Stimulated activated CD8-positive, alpha-beta memory T cell treated with anti-CD3 and anti-CD28 coated beads, Interleukin-12 subunit alpha, Interleukin-12 subunit beta, amount 100 ng/mL, for 24 hours (primary cell): Measurements from ENCODE around the gene TIAM2.
"Not testable (repeated sequence)": the region's sequence is repeated elsewhere in the genome, so short reads cannot be mapped to it uniquely, and the experiment has no call there.

Experiments
- DNase-seq: peaks from one replicate; pipeline ENCODE4 v3.0.0-alpha.2; 2020; ENCODE audit errors: extremely low read depth

The TIAM2 gene

DNA sequence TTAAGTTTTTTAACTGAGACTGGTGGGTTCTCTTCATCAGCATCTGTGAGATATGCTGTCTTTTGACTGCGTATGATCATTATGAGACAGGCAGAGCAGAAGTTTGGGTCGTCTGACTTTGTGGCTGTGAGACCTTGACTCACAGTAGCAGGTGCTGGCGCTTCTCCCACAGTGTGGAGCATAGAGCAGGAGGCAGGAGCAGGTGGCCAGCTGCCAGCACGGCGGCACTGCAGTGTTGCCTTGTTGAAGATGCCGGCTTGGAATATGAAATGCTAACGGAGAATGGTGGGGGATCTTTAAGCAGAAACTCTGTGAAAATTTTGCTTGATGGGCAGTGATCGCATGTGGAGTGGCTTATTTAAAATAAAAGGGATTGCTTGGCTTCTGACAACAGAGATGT, 105.0 kb downstream of the TIAM2 start:
- no peak for DNase-seq

DNA sequence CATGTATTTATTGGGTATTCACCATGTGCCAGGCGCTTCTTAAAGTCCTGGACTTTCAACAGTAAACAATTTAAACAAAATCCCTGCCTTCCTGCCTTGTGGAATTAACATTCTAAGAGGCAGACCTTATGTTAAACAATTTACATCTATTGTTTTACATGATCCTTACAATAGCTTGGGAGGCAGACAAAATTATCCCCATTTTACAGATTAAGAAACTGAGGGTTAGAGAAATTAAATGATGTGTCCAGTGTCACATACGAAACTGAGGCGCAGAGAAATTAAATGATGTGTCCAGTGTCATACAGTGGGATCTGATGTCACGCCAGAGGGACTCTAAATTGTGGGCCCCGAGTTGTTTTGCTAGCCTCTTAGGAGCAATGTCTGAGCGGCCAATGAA, 105.5 kb downstream of the TIAM2 start:
- DNase-seq = no peak

DNA sequence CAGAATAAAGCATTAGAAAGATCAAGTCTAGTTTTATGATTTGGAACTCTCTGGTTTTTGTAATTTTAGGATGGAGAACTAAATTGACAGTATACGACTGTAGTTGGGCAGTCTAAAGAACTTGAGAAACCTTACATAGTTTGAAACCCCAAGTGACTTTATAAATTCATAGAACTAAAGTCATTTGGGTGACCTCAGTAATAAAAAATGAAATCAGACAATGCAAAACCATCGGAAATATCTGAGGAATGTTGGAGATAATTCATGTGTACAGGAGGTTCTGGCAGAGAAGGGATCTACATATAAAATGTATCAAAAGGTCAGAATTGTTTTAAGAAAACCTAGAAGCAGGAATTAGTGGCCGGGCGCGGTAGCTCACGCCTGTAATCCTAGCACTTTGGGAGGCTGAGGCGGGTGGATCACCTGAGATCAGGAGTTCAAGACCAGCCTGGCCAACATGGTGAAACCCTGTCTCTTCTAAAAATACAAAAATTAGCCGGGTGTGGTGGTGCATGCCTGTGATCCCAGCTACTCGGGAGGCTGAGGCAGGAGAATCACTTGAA, 108.0 kb downstream of the TIAM2 start:
- not testable (repeated sequence) for DNase-seq

DNA sequence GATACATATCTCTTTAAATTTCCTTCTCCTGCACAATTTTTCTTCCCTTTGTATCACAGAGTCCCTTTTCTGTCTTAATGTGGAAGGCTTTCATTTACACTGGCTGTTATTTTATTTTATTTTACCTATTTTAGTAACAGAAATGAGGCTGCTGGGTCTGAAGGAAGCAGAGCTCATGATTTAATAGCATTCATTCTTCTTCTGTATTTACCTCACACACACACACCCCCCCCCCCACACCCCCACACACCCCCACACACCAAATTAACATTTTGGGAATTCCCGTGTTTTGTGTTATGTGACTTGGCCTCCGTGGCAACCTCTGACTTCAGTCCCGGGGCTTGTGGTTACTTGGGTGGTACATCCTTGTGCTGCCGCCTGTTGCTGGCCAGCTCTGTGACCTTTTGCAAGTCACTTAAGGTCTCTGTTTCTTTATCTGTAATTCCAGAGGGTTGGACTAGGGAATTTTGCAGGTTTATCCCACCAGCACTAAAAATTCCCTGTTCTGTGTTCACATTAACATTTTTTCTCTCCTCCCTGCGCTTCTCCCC, 108.8 kb downstream of the TIAM2 start:
- no peak for DNase-seq

DNA sequence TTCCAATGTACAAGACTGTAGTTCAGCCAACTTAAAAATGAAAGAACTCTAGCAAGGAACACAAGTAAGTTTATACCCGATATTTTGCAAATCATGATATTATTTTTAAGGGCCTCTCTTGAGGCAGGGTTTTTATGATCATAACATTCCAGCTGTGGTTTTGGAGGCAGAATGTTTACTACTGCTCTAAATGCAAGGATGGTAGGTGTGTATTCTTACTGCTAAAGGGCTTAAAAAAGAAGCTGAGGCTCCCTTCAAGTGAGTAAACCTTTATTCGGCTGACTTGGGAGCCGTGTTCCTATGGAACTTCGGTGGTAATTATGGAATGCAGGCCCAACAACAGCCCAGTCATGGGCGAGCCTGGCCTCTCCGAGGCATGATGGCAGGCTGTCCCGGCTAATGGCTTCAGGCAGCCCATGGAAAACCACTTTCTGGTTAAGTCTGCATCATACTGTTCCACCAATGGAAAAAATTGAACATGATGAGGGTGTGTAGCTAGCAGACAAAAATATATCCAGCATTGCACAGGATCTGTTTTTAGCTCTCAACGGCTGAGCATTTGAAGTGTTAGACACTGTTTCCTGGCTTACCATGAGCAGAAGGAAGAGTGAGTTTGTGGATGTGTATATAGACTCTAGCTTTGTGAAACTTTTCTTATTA, 111.5 kb downstream of the TIAM2 start:
- DNase-seq = no peak

DNA sequence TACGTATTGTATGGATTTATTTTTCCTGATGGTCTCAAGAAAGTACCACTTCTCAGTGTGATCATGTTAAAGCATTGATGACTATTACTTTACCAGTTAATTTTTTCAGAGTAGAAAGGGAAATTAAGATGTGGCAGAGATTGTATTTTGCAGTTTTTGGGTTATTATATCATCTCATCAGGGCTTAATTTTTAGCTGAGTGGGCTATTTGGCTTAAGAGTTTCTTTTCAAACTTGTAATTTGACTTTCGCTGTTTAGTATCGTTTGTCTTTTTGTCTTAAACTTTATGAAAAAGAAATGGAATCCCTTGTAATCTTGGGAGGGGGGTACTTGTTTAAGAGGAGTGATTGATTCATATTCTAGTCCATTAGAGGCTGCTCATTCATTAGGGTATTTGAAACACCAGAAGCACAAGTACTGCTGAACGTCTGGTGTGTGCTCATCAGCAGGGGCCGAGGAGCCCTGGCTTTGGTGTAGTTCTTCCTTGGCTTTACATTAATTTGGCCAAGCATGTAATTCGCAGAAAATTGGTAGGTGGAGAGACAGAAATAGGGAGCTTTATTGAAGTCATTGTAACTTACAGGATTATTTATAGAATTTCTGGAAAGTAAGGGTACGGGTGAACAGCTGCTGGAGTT, 112.4 kb downstream of the TIAM2 start:
- DNase-seq = no peak

DNA sequence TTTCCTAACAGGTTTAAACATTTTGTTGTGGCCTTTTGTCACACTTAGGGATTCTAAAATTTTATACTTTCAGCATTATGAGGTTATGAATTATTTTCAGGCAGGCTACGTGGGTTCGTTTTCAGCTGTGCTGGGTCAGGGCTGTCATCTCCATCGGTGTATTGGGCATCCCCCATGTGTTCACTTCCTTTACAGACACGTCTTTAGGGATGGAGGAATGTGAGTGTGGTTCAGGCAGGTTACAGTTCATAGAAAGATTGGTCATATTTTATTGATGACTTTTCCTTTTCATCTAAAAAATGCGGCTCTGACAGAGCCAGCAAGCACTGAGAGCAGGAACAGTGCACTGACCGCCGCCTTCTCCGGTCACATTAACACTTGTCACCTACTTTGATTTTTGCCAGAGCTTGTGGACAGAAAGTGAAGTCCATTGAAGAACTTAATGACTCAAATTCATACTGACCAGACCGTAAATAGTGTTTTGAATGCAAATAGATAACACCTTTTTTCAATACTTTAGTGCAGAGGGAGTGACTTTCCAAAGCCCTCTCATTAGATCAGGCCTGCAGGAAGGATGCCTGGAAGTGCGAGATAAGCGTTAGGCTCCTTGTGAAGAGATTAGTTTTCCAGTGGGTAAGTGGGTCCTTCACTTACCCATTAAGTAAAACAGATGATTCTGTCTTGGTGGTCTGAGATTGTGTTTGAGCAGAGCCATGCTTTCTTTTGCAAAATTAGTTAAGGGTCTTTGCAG, 113.1 kb downstream of the TIAM2 start:
- no peak for DNase-seq

DNA sequence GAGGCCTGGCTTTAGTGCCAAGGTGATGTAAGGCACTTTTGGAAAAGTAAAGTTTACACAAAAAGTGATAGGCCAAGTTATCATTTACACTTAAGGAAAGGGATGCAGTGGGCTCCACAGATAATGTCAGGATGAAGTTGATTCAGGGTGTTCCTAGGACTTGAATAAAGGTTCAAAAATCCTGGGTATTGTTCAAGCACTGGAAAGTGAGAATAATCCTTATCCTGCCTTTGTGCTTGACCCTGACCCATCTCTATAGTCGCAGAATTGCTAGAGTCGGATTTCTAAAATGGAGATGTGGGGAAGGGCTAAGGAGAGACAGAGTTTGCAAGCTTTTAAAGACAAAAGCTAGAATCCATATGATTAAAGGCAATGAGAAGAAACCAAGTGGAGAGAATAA, 115.6 kb downstream of the TIAM2 start:
- DNase-seq = no peak

DNA sequence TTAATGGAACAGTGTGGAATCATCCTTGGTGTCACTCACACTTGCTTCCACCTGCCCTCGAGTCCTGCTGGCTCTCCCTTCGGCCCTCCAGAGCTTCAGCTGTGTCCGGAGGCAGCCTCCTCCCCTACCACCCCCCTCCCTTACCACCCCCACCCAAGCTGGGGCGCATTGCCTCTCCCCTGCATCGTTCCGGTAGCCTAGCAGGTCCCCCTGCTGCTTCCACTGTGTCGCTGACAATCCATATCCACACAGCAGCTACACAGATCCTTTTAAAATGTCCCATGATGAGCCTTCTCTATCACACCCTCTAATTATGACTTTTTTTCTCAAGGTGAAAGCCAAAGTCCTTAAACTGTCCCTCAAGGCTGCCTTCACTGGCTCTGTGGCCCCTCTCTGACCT, 117.6 kb downstream of the TIAM2 start:
- DNase-seq = no peak

DNA sequence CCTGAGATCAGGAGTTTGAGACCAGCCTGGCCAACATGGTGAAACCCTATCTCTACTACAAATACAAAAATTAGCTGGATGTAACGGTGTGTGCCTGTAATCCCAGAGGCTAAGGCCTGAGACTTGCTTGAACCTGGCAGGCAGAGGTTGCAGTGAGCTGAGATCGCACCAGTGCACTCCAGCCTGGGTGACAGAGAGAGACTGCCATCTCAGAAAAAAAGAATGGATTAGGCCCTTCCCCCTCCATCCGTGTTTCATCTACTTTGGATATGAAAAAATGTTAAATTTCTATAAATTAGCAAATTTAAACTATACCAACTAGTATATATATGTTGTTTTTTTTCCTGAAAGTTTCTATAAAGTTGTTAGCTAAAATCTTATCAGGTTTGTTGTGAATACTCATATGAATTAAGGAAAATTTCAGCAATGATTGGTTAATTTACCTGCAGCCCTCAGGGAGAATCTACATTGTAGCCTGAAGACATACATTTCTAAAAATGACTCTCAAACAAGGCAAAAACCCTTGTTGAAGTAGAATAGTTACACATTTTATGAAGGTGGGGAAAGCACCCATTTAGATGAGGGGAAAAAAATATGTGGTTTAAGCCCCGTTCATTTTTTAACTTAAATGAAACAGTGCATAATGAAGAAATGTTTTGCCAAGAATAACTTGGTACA, 120.9 kb downstream of the TIAM2 start:
- no peak for DNase-seq

DNA sequence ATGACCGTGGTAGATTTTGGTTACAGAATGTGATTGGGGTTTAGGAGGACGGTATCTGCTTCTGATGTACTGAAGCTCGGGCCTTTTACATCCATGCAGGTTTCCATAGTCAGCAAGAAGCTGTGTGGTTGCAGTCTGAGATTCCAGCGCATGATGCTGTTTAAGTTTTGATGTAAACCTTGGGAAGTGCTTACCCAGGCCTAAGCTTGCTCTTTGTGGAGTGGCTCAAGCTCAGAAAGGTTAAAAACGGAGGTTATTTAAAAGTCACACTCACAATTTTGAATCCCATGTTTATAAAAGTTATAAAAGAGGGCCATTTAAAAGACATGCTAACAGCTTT, 121.4 kb downstream of the TIAM2 start:
- DNase-seq = no peak

DNA sequence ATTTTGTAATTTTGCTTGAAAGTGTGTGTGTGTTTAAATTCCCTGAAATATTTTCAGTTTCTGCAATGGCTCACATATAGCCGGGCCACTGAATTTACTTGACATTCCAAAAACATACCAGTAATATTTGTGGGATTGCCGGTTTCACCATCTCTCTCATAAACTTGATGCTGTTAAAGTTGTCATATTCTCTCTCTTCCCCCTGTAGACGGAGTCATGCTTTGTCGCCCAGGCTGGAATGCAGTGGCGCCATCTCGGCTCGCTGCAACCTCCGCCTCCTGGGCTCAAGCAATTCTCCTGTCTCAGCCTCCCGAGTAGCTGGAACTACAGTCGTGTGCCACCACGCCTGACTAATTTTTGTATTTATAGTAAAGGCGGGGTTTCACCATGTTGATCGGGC, 122.1 kb downstream of the TIAM2 start:
- no peak for DNase-seq

DNA sequence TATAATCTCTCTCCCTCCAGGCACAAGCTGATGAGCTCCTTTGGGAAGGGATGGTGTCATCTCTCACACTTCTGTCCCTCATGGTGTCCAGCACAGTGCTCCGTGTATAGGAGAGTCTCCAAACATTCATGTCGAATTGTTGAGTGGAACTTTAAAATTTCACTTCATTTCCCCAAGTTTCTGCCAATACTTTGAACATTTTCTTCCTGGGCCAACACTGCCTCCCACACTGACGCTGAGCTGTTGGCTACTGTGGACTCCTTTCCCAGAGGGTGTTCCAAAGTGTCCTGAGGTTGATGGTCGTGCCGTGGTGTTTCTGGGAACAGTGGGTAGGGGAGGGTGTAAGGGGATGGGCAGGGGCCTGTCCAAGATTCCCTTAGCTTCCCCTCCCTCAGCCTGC, 122.7 kb downstream of the TIAM2 start:
- DNase-seq = no peak

DNA sequence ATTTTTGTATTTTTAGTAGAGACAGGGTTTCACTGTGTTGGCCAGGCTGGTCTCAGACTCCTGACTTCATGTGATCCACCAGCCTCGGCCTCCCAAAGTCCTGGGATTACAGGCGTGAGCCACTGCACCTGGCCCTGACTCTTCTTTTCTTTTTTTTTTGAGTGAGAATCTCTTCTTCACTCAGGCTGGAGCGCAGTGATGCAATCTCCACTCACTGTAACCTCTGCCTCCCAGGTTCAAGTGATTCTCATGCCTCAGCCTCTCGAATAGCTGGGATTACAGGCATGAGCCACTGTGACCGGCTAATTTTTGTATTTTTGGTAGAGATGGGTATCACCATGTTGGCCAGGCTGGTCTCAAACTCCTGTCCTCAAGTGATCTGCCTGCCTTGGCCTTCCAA, 124.1 kb downstream of the TIAM2 start:
- DNase-seq = not testable (repeated sequence)

DNA sequence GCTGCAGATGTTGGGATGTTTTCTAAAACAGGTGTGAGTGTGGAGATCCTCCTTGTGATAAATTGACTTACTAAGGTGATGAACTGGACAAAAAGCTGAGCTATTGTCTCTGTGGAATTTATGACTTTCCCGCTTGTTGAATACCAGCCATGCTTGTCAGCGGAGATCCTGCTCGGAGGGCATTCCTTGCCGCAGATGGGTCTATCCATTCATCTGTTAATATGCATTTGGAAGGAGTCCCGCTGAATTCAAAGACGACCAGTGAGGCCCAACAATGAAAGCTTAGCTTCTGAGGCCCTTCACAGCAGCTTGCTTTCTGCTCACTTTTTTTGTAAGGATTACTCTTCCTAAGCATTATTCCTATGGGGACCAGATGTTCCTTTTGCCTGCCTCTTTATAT, 124.9 kb downstream of the TIAM2 start:
- no peak for DNase-seq

DNA sequence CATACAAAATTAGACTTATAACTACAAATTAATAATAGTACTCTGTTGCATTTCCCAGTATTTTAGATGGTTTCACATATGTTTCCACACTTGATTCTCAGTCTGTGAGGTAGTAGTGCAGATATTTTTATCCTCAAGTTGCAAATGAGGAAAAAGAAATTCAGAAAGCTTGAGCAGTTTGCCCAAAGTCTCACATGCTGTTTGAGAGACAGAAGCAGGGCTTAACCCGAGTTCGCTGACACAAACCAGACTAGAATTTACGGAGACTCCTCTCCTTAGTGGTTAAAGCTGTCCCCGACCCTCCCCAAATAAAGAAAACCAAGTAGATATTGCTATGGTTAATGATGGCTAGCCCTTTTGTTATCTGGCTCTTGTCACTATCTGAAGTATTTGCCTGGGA, 126.2 kb downstream of the TIAM2 start:
- DNase-seq = no peak

DNA sequence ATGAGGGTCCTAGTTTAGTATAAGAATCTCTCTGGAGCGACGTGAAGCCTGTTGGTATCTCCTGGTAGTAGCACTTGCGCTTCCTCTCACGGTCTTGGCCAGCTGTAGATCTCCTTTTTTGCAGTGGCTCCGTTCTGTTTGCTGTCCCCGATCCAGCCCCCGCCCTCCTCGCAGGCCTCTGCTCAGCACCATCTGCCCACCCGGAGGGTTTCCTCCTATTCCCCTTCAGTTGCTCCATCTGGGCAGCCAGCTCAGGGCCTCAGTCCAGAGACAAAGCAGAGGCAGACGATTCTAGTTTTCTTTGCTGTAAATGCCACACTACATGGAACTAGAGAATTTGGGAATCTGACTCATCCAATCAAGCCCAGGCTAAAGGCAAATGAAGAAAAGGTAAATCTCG, 126.6 kb downstream of the TIAM2 start:
- DNase-seq = no peak

DNA sequence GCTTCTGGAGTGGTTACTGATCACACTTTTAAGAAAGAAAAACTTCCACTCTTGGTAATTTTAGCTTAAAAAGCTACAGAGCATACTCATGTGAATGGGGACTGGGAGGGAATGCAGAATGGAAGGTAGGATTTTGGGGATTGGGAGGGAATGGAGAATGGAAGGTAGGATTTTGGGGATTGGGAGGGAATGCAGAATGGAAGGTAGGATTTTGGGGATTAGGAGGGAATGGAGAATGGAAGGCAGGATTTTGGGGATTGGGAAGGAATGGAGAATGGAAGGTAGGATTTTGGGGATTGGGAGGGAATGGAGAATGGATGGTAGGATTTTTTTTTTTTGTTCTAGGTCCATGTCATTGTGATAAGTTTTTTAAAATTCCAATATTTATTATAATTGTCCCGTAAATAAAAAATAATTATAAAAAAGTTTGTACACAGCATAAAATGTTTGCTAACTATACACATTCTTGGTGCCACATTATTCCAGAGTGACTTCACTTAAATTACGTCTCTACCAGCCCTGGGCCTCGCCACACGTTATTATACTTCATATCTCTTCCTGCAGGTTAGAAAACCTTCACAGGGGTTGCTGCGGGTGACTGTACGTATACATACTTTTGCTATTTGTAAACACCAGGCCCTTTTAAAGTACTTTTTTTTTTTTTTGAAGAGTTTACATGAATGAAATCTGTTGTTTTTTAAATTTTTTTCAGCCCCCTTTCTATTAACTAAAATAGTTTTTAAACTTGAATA, 127.3 kb downstream of the TIAM2 start:
- no peak for DNase-seq

DNA sequence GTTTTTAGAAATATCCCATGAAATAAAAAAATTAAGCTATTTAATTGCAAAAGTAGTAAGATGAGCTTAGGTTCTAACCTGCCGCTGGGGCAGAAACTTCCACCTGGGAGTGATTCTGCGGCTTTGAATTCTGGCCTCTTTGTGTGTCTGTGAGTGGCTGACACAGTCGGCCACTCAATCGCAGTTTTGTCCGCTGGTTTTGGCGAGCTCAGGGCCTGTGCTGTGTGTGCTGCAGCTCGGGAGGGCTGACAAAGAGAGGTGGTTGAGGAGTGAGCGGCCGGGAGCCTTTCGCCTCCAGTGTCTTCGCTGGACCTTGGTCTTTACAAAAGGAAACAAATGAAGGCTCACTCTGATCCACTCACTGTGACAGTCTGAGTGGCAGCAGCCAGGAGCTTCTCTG, 128.4 kb downstream of the TIAM2 start:
- DNase-seq = no peak

DNA sequence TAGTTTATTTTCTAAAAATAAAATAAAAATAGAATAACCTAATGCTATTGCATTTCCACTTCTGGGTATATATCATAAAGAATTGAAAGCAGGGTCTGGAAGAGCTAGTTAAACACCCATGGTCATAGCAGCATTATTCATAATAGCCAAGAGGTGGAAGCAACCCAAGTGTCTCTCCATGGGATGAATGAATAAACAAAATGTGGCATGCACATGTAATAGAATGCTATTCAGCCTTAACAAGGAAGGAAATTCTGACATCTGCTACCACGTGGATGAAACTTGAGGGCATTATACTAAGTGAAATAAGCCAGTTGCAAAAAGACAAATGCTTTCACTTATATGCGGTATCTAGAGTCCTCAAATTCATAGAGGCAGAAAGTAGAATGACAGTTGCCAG, 130.8 kb downstream of the TIAM2 start:
- DNase-seq = no peak

DNA sequence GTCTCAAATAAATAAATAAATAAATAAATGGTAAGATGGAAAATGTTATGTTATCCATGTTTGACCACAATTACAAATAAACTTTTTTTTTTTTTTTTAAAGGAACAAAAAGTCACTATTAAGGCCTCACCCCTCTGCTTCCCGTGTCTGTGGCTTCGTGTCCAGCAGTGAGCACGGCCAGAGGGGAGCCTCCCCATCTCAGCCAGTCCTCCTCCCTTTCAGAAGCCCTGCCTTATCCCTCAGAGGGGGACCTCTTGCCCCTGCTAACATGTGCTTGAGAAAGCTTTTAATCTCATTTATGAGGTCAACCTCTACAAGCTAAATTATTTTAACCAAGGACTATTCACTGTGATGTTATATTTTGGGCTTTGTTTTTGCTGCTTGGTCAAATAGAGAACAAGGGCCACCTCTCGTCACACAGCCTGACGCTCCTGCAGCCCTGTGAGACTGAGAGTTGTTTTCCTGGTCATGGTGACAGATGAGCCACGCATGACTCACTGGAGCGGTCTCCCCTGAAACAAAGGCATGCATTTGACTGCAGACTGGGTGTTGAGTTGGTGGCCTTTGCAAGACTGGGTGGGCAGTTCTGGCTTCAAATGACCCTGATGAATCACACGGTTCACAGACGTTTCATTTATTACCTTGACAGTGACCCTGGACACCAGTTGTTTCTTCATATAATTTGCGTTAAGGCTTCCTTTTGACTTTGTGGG, 131.8 kb downstream of the TIAM2 start:
- peak; percentile 33 for DNase-seq
